BLaER1 (cell line): ENCODE data around the gene IL37.

ENCODE experiments used
- H3K27ac ChIP-seq: shearing (Covaris generic); formaldehyde crosslinking; 2 replicates; pipeline ENCODE4 v1.8.1; 2022
- H3K27me3 ChIP-seq: shearing (Covaris generic); formaldehyde crosslinking; 2 replicates; pipeline ENCODE4 v1.8.1; 2022
- H3K36me3 ChIP-seq: shearing (Covaris generic); formaldehyde crosslinking; 2 replicates; pipeline ENCODE4 v1.8.1; 2022
- H3K4me1 ChIP-seq: shearing (Covaris generic); formaldehyde crosslinking; 2 replicates; pipeline ENCODE4 v1.8.1; 2022
- H3K4me2 ChIP-seq: shearing (Covaris generic); formaldehyde crosslinking; 2 replicates; pipeline ENCODE4 v1.8.1; 2022
- H3K4me3 ChIP-seq: shearing (Covaris generic); formaldehyde crosslinking; 2 replicates; pipeline ENCODE4 v1.8.1; 2022
- H3K9ac ChIP-seq: shearing (Covaris generic); formaldehyde crosslinking; 2 replicates; pipeline ENCODE4 v1.8.1; 2022
- H3K9me3 ChIP-seq: shearing (Covaris generic); formaldehyde crosslinking; 2 replicates; pipeline ENCODE4 v1.8.1; 2022
- H4K20me1 ChIP-seq: shearing (Covaris generic); formaldehyde crosslinking; 2 replicates; pipeline ENCODE4 v1.8.1; 2022
- Cebpa-rat ChIP-seq: shearing (Covaris generic); IDR thresholded peaks from 2 replicates; pipeline ENCODE4 v1.8.1; 2022

The IL37 gene

DNA sequence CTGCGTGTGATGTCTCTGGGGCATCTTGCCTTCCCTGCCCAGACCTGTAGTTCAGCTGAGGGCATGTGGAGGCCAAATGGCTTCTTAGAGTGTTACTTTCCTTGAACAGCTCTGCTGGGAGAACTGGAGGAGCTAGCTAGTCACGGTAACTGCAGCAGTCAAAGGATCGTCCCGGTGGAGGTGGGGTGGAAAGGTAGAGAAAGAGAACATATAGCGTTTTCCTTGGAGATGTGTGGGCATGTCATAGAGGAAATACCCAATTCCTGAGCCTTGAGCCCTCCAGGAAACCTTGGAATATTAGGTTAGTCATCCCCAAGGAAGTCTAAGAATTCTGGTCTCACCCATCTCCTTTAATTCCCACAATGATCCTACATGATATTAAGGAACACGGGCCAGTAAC is 33.5 kb upstream of the IL37 start:
- H3K36me3 ChIP-seq = no peaks in the 10 kb centered on the region
- no peak overlapping the region for H3K27ac ChIP-seq
- H3K4me2 ChIP-seq = no peak overlapping the region
- no peak overlapping the region for H3K9ac ChIP-seq
- peaks cover 6% of the 10 kb centered on the region; the same call in 1 of the 2 replicates for H3K9me3 ChIP-seq
- no peak overlapping the region for H3K4me3 ChIP-seq
- peaks cover 37% of the 10 kb centered on the region for H3K4me1 ChIP-seq
- TF ChIP-seq Cebpa-rat = no peak
- H4K20me1 ChIP-seq = no peaks in the 10 kb centered on the region
- no peaks in the 10 kb centered on the region for H3K27me3 ChIP-seq

DNA sequence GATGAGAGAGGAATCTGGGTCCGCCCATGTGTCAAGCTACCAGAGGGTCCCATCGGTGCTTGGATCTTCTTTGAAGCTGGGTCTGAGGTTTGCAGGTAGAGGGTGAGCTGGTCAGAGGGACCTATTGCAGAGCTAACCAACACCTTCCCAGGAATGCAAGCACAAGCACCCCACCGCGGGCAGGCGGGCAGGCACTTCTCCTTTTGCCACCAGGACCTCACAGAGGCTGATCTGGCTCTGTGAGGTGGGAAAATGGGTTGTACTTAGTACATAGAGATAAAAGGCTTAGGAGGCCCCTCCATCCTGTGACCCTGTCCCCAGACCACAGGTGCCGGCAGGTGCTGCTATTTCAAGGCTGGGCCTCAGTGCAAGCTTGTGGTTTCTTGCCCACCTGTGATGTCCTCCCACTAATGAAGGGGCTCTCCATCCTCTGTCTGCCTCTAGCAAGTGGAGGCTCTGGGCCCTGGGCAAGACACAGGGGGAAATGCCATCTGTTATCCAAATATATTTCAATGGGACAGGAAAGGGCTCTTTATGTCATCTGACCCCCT is 31.4 kb upstream of the IL37 start:
- no peaks in the 10 kb centered on the region for H4K20me1 ChIP-seq
- no peaks in the 10 kb centered on the region for H3K27me3 ChIP-seq
- H3K9me3 ChIP-seq = peaks cover 6% of the 10 kb centered on the region; the same call in 1 of the 2 replicates
- H3K4me3 ChIP-seq = no peak overlapping the region
- peaks cover 47% of the 10 kb centered on the region for H3K4me1 ChIP-seq
- no peak for TF ChIP-seq Cebpa-rat
- no peak overlapping the region for H3K9ac ChIP-seq
- peak overlapping the region; percentile 58 for H3K4me2 ChIP-seq
- peak overlapping the region; percentile 85 for H3K27ac ChIP-seq
- no peaks in the 10 kb centered on the region for H3K36me3 ChIP-seq

DNA sequence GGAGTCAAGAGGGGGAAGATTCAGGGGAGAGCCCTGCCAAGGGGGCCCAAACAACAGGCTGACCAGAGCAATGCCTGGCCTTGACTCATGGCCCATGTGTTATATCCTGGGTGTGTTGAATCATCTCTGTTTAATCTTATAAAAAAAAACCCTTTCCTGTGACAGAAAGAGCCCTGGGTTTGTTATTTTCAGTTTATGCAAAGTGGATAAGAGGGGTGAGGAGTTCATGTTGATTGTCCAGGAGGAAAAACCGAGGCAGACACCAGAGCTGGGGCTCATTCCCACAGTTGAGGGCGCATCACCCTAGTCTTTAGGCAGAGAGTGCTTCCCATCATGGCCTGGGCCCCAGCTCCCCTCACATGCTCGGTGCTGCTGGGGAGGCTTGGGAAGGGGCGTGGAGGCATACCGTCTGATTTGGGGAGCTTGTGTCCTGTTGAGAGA is 30.9 kb upstream of the IL37 start:
- Histone ChIP-seq H3K4me3 (no peak overlapping the region), H3K27ac (peak overlapping the region; percentile 85), H3K9me3 (peaks cover 6% of the 10 kb centered on the region; the same call in 1 of the 2 replicates), H3K36me3 (no peaks in the 10 kb centered on the region), H4K20me1 (no peaks in the 10 kb centered on the region), H3K4me1 (peaks cover 47% of the 10 kb centered on the region), H3K27me3 (no peaks in the 10 kb centered on the region), H3K9ac (peak overlapping the region; percentile 56; the same call in 1 of the 2 replicates), H3K4me2 (peak overlapping the region; percentile 58)
- TF ChIP-seq Cebpa-rat = no peak

DNA sequence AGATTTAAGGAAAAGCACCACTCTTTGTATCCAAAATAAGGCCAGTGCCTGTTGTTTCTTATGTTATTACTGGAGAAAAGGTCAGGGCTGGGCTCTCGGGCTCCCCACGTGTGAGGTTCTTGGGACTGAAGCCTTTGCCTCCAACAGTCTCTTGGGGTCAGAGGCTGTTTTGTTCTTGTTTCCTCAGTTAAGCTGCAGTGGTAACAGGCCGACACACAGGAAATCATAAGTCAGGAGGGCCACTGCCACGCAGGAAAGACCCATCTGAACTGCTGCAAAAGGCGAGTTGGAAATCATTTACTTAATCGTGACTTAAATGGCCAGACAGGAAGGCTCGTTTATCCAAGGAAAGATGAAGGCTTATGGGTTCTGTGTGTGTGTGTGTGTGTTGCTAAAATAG is 30.3 kb upstream of the IL37 start:
- H3K4me1 ChIP-seq = peaks cover 47% of the 10 kb centered on the region
- H3K9ac ChIP-seq = peak overlapping the region; percentile 56; the same call in 1 of the 2 replicates
- H3K4me3 ChIP-seq = no peak overlapping the region
- peaks cover 6% of the 10 kb centered on the region; the same call in 1 of the 2 replicates for H3K9me3 ChIP-seq
- H4K20me1 ChIP-seq = no peaks in the 10 kb centered on the region
- H3K36me3 ChIP-seq = no peaks in the 10 kb centered on the region
- no peaks in the 10 kb centered on the region for H3K27me3 ChIP-seq
- peak overlapping the region; percentile 58 for H3K4me2 ChIP-seq
- no peak for TF ChIP-seq Cebpa-rat
- peak overlapping the region; percentile 85 for H3K27ac ChIP-seq

DNA sequence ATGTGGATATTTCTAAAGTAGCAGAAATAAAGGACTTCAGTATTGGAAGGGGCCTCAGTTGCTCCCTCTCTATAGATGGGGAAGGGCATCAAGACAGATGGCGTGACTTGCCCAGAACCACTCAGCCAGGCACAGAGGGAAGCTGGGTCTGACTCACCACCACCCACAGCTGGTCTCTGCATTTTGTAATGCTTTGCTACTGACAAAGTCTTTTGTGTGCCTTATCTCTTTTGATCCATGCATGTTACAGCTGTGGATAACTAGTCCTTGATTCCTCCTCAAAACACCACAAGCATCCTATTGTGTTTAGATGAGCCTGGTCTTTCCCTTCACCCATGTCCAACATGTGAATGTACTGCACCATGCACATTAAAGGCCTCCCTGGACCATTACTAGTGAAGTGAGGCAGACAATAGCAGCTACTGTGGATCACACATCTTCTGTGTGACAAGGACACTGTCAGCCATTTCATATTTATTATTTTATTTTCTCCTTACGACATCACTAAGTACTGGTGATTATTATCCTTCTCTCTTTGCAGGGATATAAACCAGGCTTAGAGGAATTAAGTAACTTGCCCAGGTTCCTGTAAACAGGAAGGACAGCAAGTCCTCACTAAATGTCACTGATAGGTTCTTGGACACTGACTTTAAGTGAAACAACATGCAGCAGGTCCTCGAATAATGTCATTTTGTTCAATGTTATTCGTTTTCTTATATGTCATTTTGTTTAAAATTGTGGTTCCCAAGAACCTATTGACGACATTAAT is 29.6 kb upstream of the IL37 start:
- no peaks in the 10 kb centered on the region for H4K20me1 ChIP-seq
- no peaks in the 10 kb centered on the region for H3K36me3 ChIP-seq
- peak overlapping the region; percentile 64; the same call in 1 of the 2 replicates for H3K9ac ChIP-seq
- no peaks in the 10 kb centered on the region for H3K27me3 ChIP-seq
- no peak overlapping the region for H3K4me3 ChIP-seq
- peaks cover 6% of the 10 kb centered on the region; the same call in 1 of the 2 replicates for H3K9me3 ChIP-seq
- H3K4me1 ChIP-seq = peaks cover 47% of the 10 kb centered on the region
- peak overlapping the region; percentile 85 for H3K27ac ChIP-seq
- H3K4me2 ChIP-seq = peak overlapping the region; percentile 58
- TF ChIP-seq Cebpa-rat = no peak

DNA sequence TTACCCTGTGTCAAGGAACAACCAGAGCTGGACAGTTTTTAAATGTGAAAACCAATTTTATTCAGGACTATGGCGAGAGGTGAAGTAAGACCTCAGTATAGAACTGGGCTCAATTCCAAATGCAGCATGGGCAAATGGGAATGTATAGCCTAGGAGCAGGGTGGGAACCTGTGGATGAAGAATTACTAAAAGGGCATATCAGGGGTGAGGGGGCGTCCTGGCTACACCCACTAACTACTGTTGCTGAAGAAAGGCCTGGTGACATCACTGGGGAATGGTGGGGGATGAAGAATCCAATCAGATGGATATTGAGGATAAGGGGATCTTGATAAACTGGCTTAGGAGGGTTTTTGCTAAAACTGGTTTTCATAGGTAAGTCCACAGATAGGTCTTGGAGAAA is 27.3 kb upstream of the IL37 start:
- H3K36me3 ChIP-seq = no peaks in the 10 kb centered on the region
- H3K27ac ChIP-seq = peak overlapping the region; percentile 40; the same call in 1 of the 2 replicates
- H3K4me1 ChIP-seq = peaks cover 61% of the 10 kb centered on the region
- no peaks in the 10 kb centered on the region for H3K27me3 ChIP-seq
- H3K4me2 ChIP-seq = peak overlapping the region; percentile 33; the same call in 1 of the 2 replicates
- H3K4me3 ChIP-seq = no peak overlapping the region
- H3K9me3 ChIP-seq = peaks cover 6% of the 10 kb centered on the region; the same call in 1 of the 2 replicates
- no peaks in the 10 kb centered on the region for H4K20me1 ChIP-seq
- TF ChIP-seq Cebpa-rat = no peak
- no peak overlapping the region for H3K9ac ChIP-seq

DNA sequence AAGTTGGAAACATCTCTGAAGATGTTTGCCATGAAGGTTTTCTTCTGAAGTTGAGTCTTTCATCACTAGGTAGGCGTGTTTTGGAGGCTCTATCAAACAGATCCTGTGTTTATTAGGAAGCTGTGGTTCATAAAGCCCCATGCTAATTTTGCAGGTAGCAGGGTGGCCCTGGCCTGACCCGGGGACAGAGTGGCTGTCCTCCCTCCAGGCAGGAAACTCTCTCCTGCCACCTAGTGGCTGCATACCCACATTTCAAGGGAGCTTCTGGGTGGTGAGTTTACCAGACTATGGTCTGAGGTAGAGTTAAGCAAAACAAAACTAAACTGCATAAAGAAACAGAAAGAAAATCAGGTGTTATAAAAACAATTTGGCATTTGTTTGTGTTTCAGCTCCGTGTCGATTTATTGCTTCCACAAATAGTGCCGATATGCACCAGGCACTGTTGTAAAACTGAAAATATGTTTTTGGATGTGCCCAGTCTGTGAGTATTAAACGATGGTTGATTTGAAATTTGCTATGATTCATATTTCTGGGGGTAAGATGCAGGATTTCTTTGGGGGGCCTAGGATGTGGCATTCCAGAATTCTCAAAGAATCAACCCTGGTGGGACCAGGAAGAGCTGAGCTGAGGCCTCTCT is 26.0 kb upstream of the IL37 start:
- no peak for TF ChIP-seq Cebpa-rat
- Histone ChIP-seq H3K27me3 (no peaks in the 10 kb centered on the region), H3K36me3 (no peaks in the 10 kb centered on the region), H3K9ac (no peak overlapping the region), H3K9me3 (0 out of 2 replicates have a peak, but pooled peaks cover 4% of the 10 kb centered on the region), H3K4me1 (peaks cover 52% of the 10 kb centered on the region), H3K4me3 (no peak overlapping the region), H3K4me2 (no peak overlapping the region), H3K27ac (no peak overlapping the region), H4K20me1 (no peaks in the 10 kb centered on the region)

DNA sequence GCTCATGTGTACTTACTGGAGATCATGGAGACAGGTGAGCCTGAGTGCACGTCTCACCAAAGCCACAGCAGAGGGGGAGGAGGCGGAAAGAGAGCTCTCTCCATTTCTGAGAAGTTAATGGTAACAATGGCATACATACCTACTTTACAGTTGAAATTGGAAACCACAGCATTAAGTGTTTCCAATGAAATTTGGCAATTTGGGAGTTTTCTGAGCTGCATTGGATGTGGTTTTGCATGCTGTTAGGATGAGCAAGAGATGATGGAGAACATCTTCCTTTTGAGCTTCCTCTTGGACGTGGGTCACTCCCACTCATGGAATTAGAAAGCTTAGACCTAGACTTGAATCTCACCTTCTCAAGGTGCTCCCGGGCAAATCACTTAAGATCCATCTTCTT is 25.5 kb upstream of the IL37 start:
- Histone ChIP-seq H4K20me1 (no peaks in the 10 kb centered on the region), H3K4me1 (peaks cover 51% of the 10 kb centered on the region), H3K4me2 (no peak overlapping the region), H3K9me3 (0 out of 2 replicates have a peak, but pooled peaks cover 4% of the 10 kb centered on the region), H3K27ac (no peak overlapping the region), H3K27me3 (no peaks in the 10 kb centered on the region), H3K4me3 (no peak overlapping the region), H3K36me3 (no peaks in the 10 kb centered on the region), H3K9ac (no peak overlapping the region)
- no peak for TF ChIP-seq Cebpa-rat

DNA sequence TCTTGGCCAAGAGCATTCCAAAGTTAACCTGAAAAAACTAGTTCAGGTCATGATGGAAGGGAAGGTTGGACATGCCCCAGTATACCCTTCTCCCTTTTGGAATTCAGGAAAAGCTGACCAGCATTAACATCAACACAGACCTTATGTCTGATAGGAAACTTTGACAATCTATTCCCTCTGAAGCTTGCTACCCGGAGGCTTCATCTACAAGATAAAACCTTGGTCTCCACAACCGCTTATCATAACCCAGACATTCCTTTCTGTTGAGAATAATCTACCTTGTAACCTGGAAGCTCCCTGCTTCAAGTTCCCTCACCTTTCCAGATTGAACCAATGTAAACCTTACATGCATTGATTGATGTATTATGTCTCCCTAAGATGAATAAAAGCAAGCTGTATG is 24.7 kb upstream of the IL37 start:
- H3K4me1 ChIP-seq = peaks cover 43% of the 10 kb centered on the region
- no peaks in the 10 kb centered on the region for H3K36me3 ChIP-seq
- no peaks in the 10 kb centered on the region for H3K27me3 ChIP-seq
- H3K9ac ChIP-seq = no peak overlapping the region
- H3K4me2 ChIP-seq = no peak overlapping the region
- no peaks in the 10 kb centered on the region for H4K20me1 ChIP-seq
- 0 out of 2 replicates have a peak, but pooled peaks cover 4% of the 10 kb centered on the region for H3K9me3 ChIP-seq
- TF ChIP-seq Cebpa-rat = no peak
- no peak overlapping the region for H3K27ac ChIP-seq
- no peak overlapping the region for H3K4me3 ChIP-seq
